ENCODE measurements around the gene SLC23A2.

DNA sequence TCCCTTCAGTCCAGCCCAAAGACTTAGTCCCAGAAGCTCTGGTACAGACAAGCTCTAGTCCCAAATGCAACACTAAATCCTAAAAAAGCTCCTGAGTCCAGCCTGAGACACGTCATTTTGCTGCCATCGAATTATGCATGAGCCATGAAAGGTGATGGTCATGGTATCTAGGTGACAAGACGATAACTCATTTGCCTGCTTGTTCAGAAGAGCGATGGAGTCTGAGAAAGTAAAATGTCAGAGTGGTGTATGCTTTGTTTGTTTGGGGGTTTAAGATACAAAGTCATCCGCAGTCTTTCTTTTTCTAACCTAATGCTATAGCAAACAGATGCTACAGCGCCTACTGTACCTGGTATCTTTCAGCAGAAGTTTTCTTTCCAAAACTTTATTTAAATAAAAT, 54.7 kb downstream of the SLC23A2 start:
- TF ChIP-seq, protein P1, sequence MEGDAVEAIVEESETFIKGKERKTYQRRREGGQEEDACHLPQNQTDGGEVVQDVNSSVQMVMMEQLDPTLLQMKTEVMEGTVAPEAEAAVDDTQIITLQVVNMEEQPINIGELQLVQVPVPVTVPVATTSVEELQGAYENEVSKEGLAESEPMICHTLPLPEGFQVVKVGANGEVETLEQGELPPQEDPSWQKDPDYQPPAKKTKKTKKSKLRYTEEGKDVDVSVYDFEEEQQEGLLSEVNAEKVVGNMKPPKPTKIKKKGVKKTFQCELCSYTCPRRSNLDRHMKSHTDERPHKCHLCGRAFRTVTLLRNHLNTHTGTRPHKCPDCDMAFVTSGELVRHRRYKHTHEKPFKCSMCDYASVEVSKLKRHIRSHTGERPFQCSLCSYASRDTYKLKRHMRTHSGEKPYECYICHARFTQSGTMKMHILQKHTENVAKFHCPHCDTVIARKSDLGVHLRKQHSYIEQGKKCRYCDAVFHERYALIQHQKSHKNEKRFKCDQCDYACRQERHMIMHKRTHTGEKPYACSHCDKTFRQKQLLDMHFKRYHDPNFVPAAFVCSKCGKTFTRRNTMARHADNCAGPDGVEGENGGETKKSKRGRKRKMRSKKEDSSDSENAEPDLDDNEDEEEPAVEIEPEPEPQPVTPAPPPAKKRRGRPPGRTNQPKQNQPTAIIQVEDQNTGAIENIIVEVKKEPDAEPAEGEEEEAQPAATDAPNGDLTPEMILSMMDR (IDR thresholded peaks at IDR 0.05), result no peak
- TF ChIP-seq POLR2A (IDR thresholded peaks at IDR 0.05), result no peak
